Smooth muscle cell (in vitro differentiated cells): ENCODE results near the gene SPATA3. TPM values are rescaled to one million over a fixed set of nuclear protein-coding genes. Genes with fewer than 3 reads are reported as not detected.

Experiments used
- DNase-seq: peaks from one replicate; lab custom pipeline; 2025; ENCODE audit not compliant: unreplicated experiment; lab: John Stamatoyannopoulos, UW
- H2AFZ ChIP-seq: fragments of 200-600 bp; sonication (generic); 2 replicates; pipeline ENCODE4 v1.6.0; 2016; ENCODE audit warnings: antibody characterized with exemption, low read depth, mild to moderate bottlenecking
- H3F3A ChIP-seq: fragments of 200-600 bp; sonication (generic); 2 replicates; pipeline ENCODE4 v1.6.0; 2017; ENCODE audit warnings: antibody characterized with exemption, low read depth
- H3K27ac ChIP-seq: fragments of 200-600 bp; sonication (generic); 2 replicates; pipeline ENCODE4 v1.5.1; 2016; ENCODE audit warnings: low read depth, mild to moderate bottlenecking
- H3K27me3 ChIP-seq: fragments of 200-600 bp; sonication (generic); 2 replicates; pipeline ENCODE4 v1.6.1; 2016; ENCODE audit warnings: low read depth, mild to moderate bottlenecking
- H3K36me3 ChIP-seq: fragments of 200-600 bp; sonication (generic); 2 replicates; pipeline ENCODE4 v1.5.1; 2016; ENCODE audit warnings: low read depth
- H3K4me1 ChIP-seq: fragments of 200-600 bp; sonication (generic); 2 replicates; pipeline ENCODE4 v1.5.1; 2016; ENCODE audit warnings: low read depth
- H3K4me2 ChIP-seq: fragments of 200-600 bp; sonication (generic); 2 replicates; pipeline ENCODE4 v1.6.0; 2016; ENCODE audit warnings: mild to moderate bottlenecking
- H3K4me3 ChIP-seq: fragments of 200-600 bp; sonication (generic); 2 replicates; pipeline ENCODE4 v1.5.1; 2016; ENCODE audit warnings: mild to moderate bottlenecking
- H3K79me2 ChIP-seq: fragments of 200-600 bp; sonication (generic); 2 replicates; pipeline ENCODE4 v1.6.0; 2016; ENCODE audit warnings: low read depth, mild to moderate bottlenecking
- H3K9ac ChIP-seq: fragments of 200-600 bp; sonication (generic); 2 replicates; pipeline ENCODE4 v1.6.0; 2016; ENCODE audit warnings: low read depth
- H3K9me3 ChIP-seq: fragments of 200-600 bp; sonication (generic); replicated peaks from 2 replicates; pipeline ENCODE4 v1.5.1; 2016; ENCODE audit warnings: low read depth
- H4K20me1 ChIP-seq: fragments of 200-600 bp; sonication (generic); 2 replicates; pipeline ENCODE4 v1.6.0; 2016; ENCODE audit warnings: low read depth
- WGBS: methylation state at CpG from one replicate; pipeline ENCODE4 v1.1.7; 2016; ENCODE audit warnings: low lambda C conversion rate; 5-methylcytosine and 5-hydroxymethylcytosine counted together
- polyA plus RNA-seq: library from polyadenylated mRNA; unstranded; fragments of >200 nt; fragmentation: Nextera tagmentation; extraction: Ambion mirVana; gene quantifications from 2 replicates; pipeline ENCODE4 v1.2.1, GENCODE V29; 2016
- total RNA-seq: library from RNA; depleted of rRNA; stranded (reverse); fragments of >200 nt; gene quantifications from 2 replicates; pipeline ENCODE4 v1.2.3, GENCODE V29; 2014
- TF ChIP-seq, protein P1 (sequence below): fragments of 200-600 bp; sonication (generic); IDR thresholded peaks from 2 replicates; pipeline ENCODE4 v1.5.1; 2017; ENCODE audit warnings: borderline replicate concordance, mild to moderate bottlenecking, antibody characterized with exemption; ENCODE audit not compliant: insufficient read depth, poor library complexity, severe bottlenecking

Gene SPATA3
- total and polyA plus RNA-seq, 2 experiments from 2014 or later, result not detected

DNA sequence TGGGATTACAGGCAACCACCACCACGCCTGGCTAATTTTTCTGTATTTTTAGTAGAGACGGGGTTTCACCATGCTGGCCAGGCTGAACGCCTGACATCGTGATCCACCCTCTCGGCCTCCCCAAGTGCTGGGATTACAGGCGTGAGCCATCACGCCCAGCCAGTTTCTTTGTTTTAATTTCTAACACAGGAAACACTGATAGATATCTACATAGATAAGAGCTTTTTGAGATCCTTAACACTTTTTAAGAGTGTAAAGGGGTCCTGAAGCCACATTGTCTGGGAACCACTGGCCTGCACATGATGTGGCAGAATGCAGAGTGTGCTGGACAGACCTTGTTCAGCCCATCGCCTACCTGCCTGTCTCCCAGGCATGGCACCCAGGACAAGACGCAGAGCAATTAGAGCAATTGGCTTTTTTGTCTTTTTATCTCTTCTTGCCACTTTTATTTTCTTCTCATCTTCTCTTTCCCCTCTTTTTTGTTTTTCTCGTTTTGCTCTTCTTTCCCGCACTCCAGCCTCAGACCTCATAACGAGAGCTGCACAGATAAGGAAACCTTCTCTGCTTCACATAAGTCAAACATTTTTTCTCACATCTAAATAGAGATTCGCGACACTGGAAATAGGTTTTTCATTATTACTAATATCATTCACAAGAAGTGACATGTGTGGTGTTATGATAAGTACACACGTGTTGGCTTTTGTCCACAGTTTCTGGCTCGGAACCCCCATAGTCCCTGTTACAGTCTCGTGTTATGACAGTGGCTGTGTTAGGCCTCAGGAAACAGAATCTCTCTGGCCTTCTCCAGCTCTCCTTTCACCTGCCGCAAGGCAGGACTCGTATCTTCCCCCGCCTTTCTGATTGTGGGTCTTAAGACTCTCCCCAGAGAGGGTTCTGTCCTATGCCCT lies 45.7 kb upstream of the SPATA3 start:
- Histone ChIP-seq H2AFZ (no peak overlapping the region), H3F3A (no peaks in the 10 kb centered on the region), H3K9ac (no peak overlapping the region), H3K27ac (no peak overlapping the region), H4K20me1 (no peaks in the 10 kb centered on the region), H3K9me3 (no peaks in the 10 kb centered on the region), H3K4me1 (no peaks in the 10 kb centered on the region), H3K79me2 (no peaks in the 10 kb centered on the region), H3K36me3 (no peaks in the 10 kb centered on the region), H3K4me2 (no peak overlapping the region), H3K27me3 (no peaks in the 10 kb centered on the region), H3K4me3 (no peak overlapping the region)
- DNase-seq, result no peak
- TF ChIP-seq, protein P1, sequence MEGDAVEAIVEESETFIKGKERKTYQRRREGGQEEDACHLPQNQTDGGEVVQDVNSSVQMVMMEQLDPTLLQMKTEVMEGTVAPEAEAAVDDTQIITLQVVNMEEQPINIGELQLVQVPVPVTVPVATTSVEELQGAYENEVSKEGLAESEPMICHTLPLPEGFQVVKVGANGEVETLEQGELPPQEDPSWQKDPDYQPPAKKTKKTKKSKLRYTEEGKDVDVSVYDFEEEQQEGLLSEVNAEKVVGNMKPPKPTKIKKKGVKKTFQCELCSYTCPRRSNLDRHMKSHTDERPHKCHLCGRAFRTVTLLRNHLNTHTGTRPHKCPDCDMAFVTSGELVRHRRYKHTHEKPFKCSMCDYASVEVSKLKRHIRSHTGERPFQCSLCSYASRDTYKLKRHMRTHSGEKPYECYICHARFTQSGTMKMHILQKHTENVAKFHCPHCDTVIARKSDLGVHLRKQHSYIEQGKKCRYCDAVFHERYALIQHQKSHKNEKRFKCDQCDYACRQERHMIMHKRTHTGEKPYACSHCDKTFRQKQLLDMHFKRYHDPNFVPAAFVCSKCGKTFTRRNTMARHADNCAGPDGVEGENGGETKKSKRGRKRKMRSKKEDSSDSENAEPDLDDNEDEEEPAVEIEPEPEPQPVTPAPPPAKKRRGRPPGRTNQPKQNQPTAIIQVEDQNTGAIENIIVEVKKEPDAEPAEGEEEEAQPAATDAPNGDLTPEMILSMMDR, result no peak
- 90% methylated on average over 20 of the region's 20 CpGs for WGBS

DNA sequence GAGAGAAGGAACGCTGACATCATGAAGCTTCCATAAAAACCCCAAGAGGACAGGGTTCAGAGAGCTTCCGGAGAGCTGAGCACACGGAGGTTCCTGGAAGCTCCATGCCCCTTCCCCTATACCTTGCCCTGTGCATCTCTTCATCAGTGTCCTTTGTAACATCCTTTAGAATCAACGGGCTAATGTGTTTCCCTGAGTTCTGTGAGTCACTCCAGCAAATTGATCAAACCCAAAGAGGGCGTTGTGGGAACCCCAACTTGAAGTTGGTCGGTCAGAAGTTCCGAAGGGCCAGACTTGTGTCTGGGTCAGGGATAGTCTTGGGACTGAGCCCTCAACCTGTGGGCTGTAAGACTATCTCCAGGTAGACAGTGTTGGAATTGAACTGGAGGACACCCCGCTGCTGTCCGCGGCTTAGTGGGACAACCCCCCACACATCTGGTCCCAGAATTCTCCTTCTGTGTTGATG lies 45.0 kb upstream of the SPATA3 start:
- H3K9ac ChIP-seq, result no peak overlapping the region
- H3K27ac ChIP-seq, result no peak overlapping the region
- H3K4me1 ChIP-seq, result no peaks in the 10 kb centered on the region
- H4K20me1 ChIP-seq, result no peaks in the 10 kb centered on the region
- no peak for DNase-seq
- no peak overlapping the region for H3K4me3 ChIP-seq
- H2AFZ ChIP-seq, result no peak overlapping the region
- no peaks in the 10 kb centered on the region for H3K36me3 ChIP-seq
- TF ChIP-seq, protein P1, result no peak
- H3K79me2 ChIP-seq, result no peaks in the 10 kb centered on the region
- no peaks in the 10 kb centered on the region for H3K9me3 ChIP-seq
- no peaks in the 10 kb centered on the region for H3K27me3 ChIP-seq
- H3K4me2 ChIP-seq, result no peak overlapping the region
- no peaks in the 10 kb centered on the region for H3F3A ChIP-seq
- 96% methylated on average over 10 of the region's 10 CpGs for WGBS

DNA sequence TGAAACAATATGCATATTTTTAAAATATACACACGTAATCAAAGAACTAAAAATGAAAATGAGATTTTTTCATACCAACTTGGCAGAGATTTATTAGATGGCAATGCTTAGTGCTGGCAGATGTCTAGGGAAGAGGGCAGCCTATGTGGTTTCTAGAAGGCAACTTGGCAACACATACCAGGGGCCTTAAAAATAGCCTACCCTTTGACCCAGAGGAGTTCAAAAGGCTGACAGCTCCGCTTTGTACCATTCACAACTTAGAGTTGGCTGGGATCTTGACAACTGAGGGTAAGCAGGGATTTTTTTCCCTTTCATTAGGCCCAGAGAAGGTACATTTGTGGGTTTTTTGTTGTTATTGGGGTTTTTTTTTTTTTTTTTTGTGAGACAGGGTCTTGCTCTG lies 44.5 kb upstream of the SPATA3 start:
- TF ChIP-seq, protein P1, result no peak
- H3K27me3 ChIP-seq, result no peaks in the 10 kb centered on the region
- H3F3A ChIP-seq, result no peaks in the 10 kb centered on the region
- whole genome bisulfite sequencing, result 89% methylated on average over 2 of the region's 2 CpGs
- H4K20me1 ChIP-seq, result no peaks in the 10 kb centered on the region
- no peak overlapping the region for H2AFZ ChIP-seq
- H3K4me3 ChIP-seq, result no peak overlapping the region
- no peak overlapping the region for H3K27ac ChIP-seq
- H3K9me3 ChIP-seq, result no peaks in the 10 kb centered on the region
- no peaks in the 10 kb centered on the region for H3K4me1 ChIP-seq
- no peak overlapping the region for H3K4me2 ChIP-seq
- H3K36me3 ChIP-seq, result no peaks in the 10 kb centered on the region
- H3K79me2 ChIP-seq, result no peaks in the 10 kb centered on the region
- DNase-seq, result no peak
- no peak overlapping the region for H3K9ac ChIP-seq
